ENCODE data around the gene TECPR2. TPM values are rescaled to one million over a fixed set of nuclear protein-coding genes. Genes with fewer than 3 reads are reported as not detected.
A peak's percentile ranks its signal among the peaks of the same experiment; 100 is the strongest.

TECPR2 gene
- total RNA-seq, 1 experiment from 2014 or later: 12.2 TPM

- Histone ChIP-seq H3K9me2 (ENCODE audit: insufficient read depth) (no peaks in the 10 kb centered on the region), H3K79me2 (ENCODE audit: insufficient read depth, low read length) (peaks cover 19% of the 10 kb centered on the region), H3K27me3 (ENCODE audit: insufficient read depth, low read length) (no peaks in the 10 kb centered on the region), H3K4me1 (ENCODE audit: control insufficient read depth in 1 of 2, insufficient read depth in 2 of 2, low read length in 2 of 2) (peaks cover 37 to 68% of the 10 kb centered on the region in 2 experiments), H3K36me3 (ENCODE audit: control insufficient read depth in 1 of 2, insufficient read depth in 2 of 2, low read length in 2 of 2) (no peaks in the 10 kb centered on the region), H4K20me1 (ENCODE audit: insufficient read depth) (no peaks in the 10 kb centered on the region), H3K4me3 (replicated peaks in 1 of 2; ENCODE audit: low read depth in 1 of 2, low read length in 2 of 2) (peak overlapping the region; percentile 43 to 45), H3K4me2 (ENCODE audit: low read length) (peak overlapping the region; percentile 76), H3K9ac (ENCODE audit: low read length) (peak overlapping the region; percentile 19), H3K27ac (ENCODE audit: low read depth, low read length) (peak overlapping the region; percentile 71), H3K9me3 (ENCODE audit: control insufficient read depth in 1 of 2, insufficient read depth in 1 of 2, low read depth in 1 of 2, low read length in 2 of 2) (no peaks in the 10 kb centered on the region), H2AFZ (ENCODE audit: low read depth, low read length, poor library complexity, severe bottlenecking) (peak overlapping the region; percentile 40)
- intact Hi-C loops (cut with micrococcal nuclease): no loop called here
- RAD21 ChIA-PET (ENCODE audit: low non-redundant PET in 1 of 2, low total read pairs in 2 of 2, uncharacterized antibody in 2 of 2, unreplicated experiment in 2 of 2): no interaction called here
- DNase-seq (ENCODE audit: low read depth, low spot score) (no peak), ATAC-seq (no peak)
- CTCF ChIA-PET: interaction anchor here (1.1 to 2.2 kb wide), 4 partner anchors 12 to 271 kb away, joined by 3 to 6 read pairs (median 6); partner anchors contain the start of gene MOK
- POLR2A ChIA-PET: interaction anchor here (0.6 kb wide), 1 partner anchor 245 kb away, joined by 3 read pairs; no protein-coding TSS in a partner anchor
- no TSS peak for BruUV-seq (replicated peaks)
- TF ChIP-seq CBX3 (IDR thresholded peaks at IDR 0.05; ENCODE audit: low read depth) (no peak), CTCF (IDR thresholded peaks at IDR 0.05 in 2 of 3, conservative IDR thresholded peaks at IDR 0.05 in 1 of 3; ENCODE audit: borderline replicate concordance in 1 of 3, insufficient read depth in 1 of 3, low read depth in 2 of 3, low read length in 2 of 3) (peak in 1 of 3 experiments; percentile 18; a peak in 1 of 6 replicates), ELF1 (IDR thresholded peaks at IDR 0.05; ENCODE audit: borderline replicate concordance, low read depth) (no peak), SP1 (IDR thresholded peaks at IDR 0.05; ENCODE audit: low read depth) (no peak), EZH2 (IDR thresholded peaks at IDR 0.05) (no peak), SRF (IDR thresholded peaks at IDR 0.05; ENCODE audit: low read depth) (no peak), JUND (IDR thresholded peaks at IDR 0.05) (no peak), EZH2phosphoT487 (IDR thresholded peaks at IDR 0.05; ENCODE audit: borderline replicate concordance) (no peak), POLR2AphosphoS5 (IDR thresholded peaks at IDR 0.05; ENCODE audit: low read depth, low read length) (no peak), REST (IDR thresholded peaks at IDR 0.05; ENCODE audit: low read depth) (no peak), RAD21 (IDR thresholded peaks at IDR 0.05; ENCODE audit: low read depth) (no peak), YY1 (IDR thresholded peaks at IDR 0.05; ENCODE audit: extremely low read depth, insufficient replicate concordance, low read depth, low read length) (peak; percentile 68), ZFX (IDR thresholded peaks at IDR 0.05) (0 out of 2 replicates have a peak, but pooled peaks have one; percentile 17), ZBTB33 (IDR thresholded peaks at IDR 0.05; ENCODE audit: extremely low read depth, insufficient replicate concordance, low read length) (no peak), FOSL1 (IDR thresholded peaks at IDR 0.05; ENCODE audit: low read depth) (no peak), CEBPB (IDR thresholded peaks at IDR 0.05; ENCODE audit: low read depth) (no peak), ZNF274 (IDR thresholded peaks at IDR 0.05; ENCODE audit: low read depth, low read length) (no peak), POLR2A (IDR thresholded peaks at IDR 0.05; ENCODE audit: borderline replicate concordance, extremely low read depth, insufficient read depth, insufficient read length) (peak; percentile 27), EGR1 (IDR thresholded peaks at IDR 0.05; ENCODE audit: low read depth) (no peak), TCF7L2 (IDR thresholded peaks at IDR 0.05; ENCODE audit: borderline replicate concordance, extremely low read depth, insufficient read depth, insufficient read length) (no peak), SIN3A (IDR thresholded peaks at IDR 0.05; ENCODE audit: low read depth) (no peak)
Measured at GRCh38 chr14:102317564-102318248, 45.0 kb upstream of the TECPR2 start.
